ENCODE measurements around the gene TMPRSS7.
A peak's percentile ranks its signal among the peaks of the same experiment; 100 is the strongest.
"Not testable (repeated sequence)": the region's sequence is repeated elsewhere in the genome, so short reads cannot be mapped to it uniquely, and the experiment has no call there.

TMPRSS7 gene

GRCh38 chr3:112013058-112013783 lies 21.3 kb upstream of the TMPRSS7 start:
- Histone ChIP-seq H3K4me3 (ENCODE audit: low read length) (no peak overlapping the region), H3K4me1 (ENCODE audit: control insufficient read depth, insufficient read depth, low read length) (no peaks in the 10 kb centered on the region), H3K4me2 (ENCODE audit: low read length) (peak overlapping the region; percentile 57), H3K9me3 (replicated peaks; ENCODE audit: low read length) (no peaks in the 10 kb centered on the region), H3K9ac (ENCODE audit: low read depth, low read length) (no peak overlapping the region), H3K36me3 (ENCODE audit: insufficient read depth, low read length) (no peaks in the 10 kb centered on the region), H3K27me3 (ENCODE audit: control insufficient read depth, insufficient read depth, low read length) (no peaks in the 10 kb centered on the region)

GRCh38 chr3:112013784-112014143 lies 20.8 kb upstream of the TMPRSS7 start:
- Histone ChIP-seq H3K9ac (ENCODE audit: low read depth, low read length) (no peak overlapping the region), H3K4me1 (ENCODE audit: control insufficient read depth, insufficient read depth, low read length) (no peaks in the 10 kb centered on the region), H3K4me3 (ENCODE audit: low read length) (no peak overlapping the region), H3K4me2 (ENCODE audit: low read length) (peak overlapping the region; percentile 36), H3K36me3 (ENCODE audit: insufficient read depth, low read length) (no peaks in the 10 kb centered on the region), H3K9me3 (replicated peaks; ENCODE audit: low read length) (no peaks in the 10 kb centered on the region), H3K27me3 (ENCODE audit: control insufficient read depth, insufficient read depth, low read length) (no peaks in the 10 kb centered on the region)

DNA sequence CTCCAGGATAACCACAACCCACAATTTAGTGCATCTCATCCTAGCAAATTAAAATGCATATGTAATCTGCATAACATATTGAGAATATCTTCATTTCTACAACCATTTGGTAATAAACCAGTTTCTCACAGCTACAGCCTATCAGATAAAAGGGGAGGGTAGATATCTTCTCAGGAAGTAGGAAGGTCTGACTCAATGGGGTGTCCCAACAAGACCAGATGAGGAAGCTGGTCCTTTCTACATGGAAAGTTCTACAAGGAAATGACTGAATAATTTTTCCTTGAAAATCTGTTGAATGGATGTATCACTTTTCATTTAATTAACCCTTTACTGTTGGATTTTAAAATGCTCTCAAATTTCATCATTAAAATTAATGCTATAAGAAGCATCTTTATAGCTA lies 17.4 kb upstream of the TMPRSS7 start:
- Histone ChIP-seq H3K9ac (ENCODE audit: low read depth, low read length) (no peak overlapping the region), H3K9me3 (replicated peaks; ENCODE audit: low read length) (no peaks in the 10 kb centered on the region), H3K4me3 (ENCODE audit: low read length) (no peak overlapping the region), H3K27me3 (ENCODE audit: control insufficient read depth, insufficient read depth, low read length) (no peaks in the 10 kb centered on the region), H3K4me2 (ENCODE audit: low read length) (no peak overlapping the region), H3K36me3 (ENCODE audit: insufficient read depth, low read length) (no peaks in the 10 kb centered on the region), H3K4me1 (ENCODE audit: control insufficient read depth, insufficient read depth, low read length) (no peaks in the 10 kb centered on the region)

GRCh38 chr3:112018712-112019111 lies 15.8 kb upstream of the TMPRSS7 start:
- H3K4me2 ChIP-seq (ENCODE audit: low read length): no peak overlapping the region

GRCh38 chr3:112019716-112020115 lies 14.8 kb upstream of the TMPRSS7 start:
- H3K9ac ChIP-seq (ENCODE audit: low read depth, low read length): no peak overlapping the region
- H3K9me3 ChIP-seq (replicated peaks; ENCODE audit: low read length): no peaks in the 10 kb centered on the region
- H3K4me2 ChIP-seq (ENCODE audit: low read length): no peak overlapping the region
- no peaks in the 10 kb centered on the region for H3K36me3 ChIP-seq (ENCODE audit: insufficient read depth, low read length)
- no peaks in the 10 kb centered on the region for H3K4me1 ChIP-seq (ENCODE audit: control insufficient read depth, insufficient read depth, low read length)
- no peak overlapping the region for H3K4me3 ChIP-seq (ENCODE audit: low read length)
- H3K27me3 ChIP-seq (ENCODE audit: control insufficient read depth, insufficient read depth, low read length): no peaks in the 10 kb centered on the region

More at GRCh38 chr3:112018712-112019111, 15.8 kb upstream of the TMPRSS7 start:
- H3K27me3 ChIP-seq (ENCODE audit: control insufficient read depth, insufficient read depth, low read length): no peaks in the 10 kb centered on the region
- no peaks in the 10 kb centered on the region for H3K36me3 ChIP-seq (ENCODE audit: insufficient read depth, low read length)
- no peaks in the 10 kb centered on the region for H3K4me1 ChIP-seq (ENCODE audit: control insufficient read depth, insufficient read depth, low read length)
- H3K9me3 ChIP-seq (replicated peaks; ENCODE audit: low read length): no peaks in the 10 kb centered on the region
- H3K9ac ChIP-seq (ENCODE audit: low read depth, low read length): no peak overlapping the region
- no peak overlapping the region for H3K4me3 ChIP-seq (ENCODE audit: low read length)

- no peaks in the 10 kb centered on the region for H3K27me3 ChIP-seq (ENCODE audit: control insufficient read depth, insufficient read depth, low read length)
- no peak overlapping the region for H3K9ac ChIP-seq (ENCODE audit: low read depth, low read length)
- no peaks in the 10 kb centered on the region for H3K9me3 ChIP-seq (replicated peaks; ENCODE audit: low read length)
- H3K36me3 ChIP-seq (ENCODE audit: insufficient read depth, low read length): no peaks in the 10 kb centered on the region
- H3K4me1 ChIP-seq (ENCODE audit: control insufficient read depth, insufficient read depth, low read length): no peaks in the 10 kb centered on the region
- H3K4me2 ChIP-seq (ENCODE audit: low read length): no peak overlapping the region
- no peak overlapping the region for H3K4me3 ChIP-seq (ENCODE audit: low read length)
These were observed 13.9 kb upstream of the TMPRSS7 start for GRCh38 chr3:112020674-112021085.

GRCh38 chr3:112027142-112027541 lies 7.4 kb upstream of the TMPRSS7 start:
- no peak overlapping the region for H3K4me2 ChIP-seq (ENCODE audit: low read length)
- no peak overlapping the region for H3K4me3 ChIP-seq (ENCODE audit: low read length)
- no peak overlapping the region for H3K9ac ChIP-seq (ENCODE audit: low read depth, low read length)
- no peaks in the 10 kb centered on the region for H3K9me3 ChIP-seq (replicated peaks; ENCODE audit: low read length)
- no peaks in the 10 kb centered on the region for H3K4me1 ChIP-seq (ENCODE audit: control insufficient read depth, insufficient read depth, low read length)
- H3K36me3 ChIP-seq (ENCODE audit: insufficient read depth, low read length): no peaks in the 10 kb centered on the region
- H3K27me3 ChIP-seq (ENCODE audit: control insufficient read depth, insufficient read depth, low read length): no peaks in the 10 kb centered on the region

GRCh38 chr3:112027826-112028225 lies 6.7 kb upstream of the TMPRSS7 start:
- no peaks in the 10 kb centered on the region for H3K4me1 ChIP-seq (ENCODE audit: control insufficient read depth, insufficient read depth, low read length)
- H3K36me3 ChIP-seq (ENCODE audit: insufficient read depth, low read length): no peaks in the 10 kb centered on the region
- H3K9me3 ChIP-seq (replicated peaks; ENCODE audit: low read length): no peaks in the 10 kb centered on the region
- H3K9ac ChIP-seq (ENCODE audit: low read depth, low read length): no peak overlapping the region
- H3K27me3 ChIP-seq (ENCODE audit: control insufficient read depth, insufficient read depth, low read length): no peaks in the 10 kb centered on the region
- no peak overlapping the region for H3K4me3 ChIP-seq (ENCODE audit: low read length)
- H3K4me2 ChIP-seq (ENCODE audit: low read length): no peak overlapping the region

GRCh38 chr3:112030901-112031300 lies 3.6 kb upstream of the TMPRSS7 start:
- H3K4me3 ChIP-seq (ENCODE audit: low read length): no peak overlapping the region
- no peaks in the 10 kb centered on the region for H3K27me3 ChIP-seq (ENCODE audit: control insufficient read depth, insufficient read depth, low read length)
- H3K36me3 ChIP-seq (ENCODE audit: insufficient read depth, low read length): no peaks in the 10 kb centered on the region
- no peak overlapping the region for H3K4me2 ChIP-seq (ENCODE audit: low read length)
- no peak overlapping the region for H3K9ac ChIP-seq (ENCODE audit: low read depth, low read length)
- H3K4me1 ChIP-seq (ENCODE audit: control insufficient read depth, insufficient read depth, low read length): no peaks in the 10 kb centered on the region
- no peaks in the 10 kb centered on the region for H3K9me3 ChIP-seq (replicated peaks; ENCODE audit: low read length)

GRCh38 chr3:112032098-112032731 lies 2.3 kb upstream of the TMPRSS7 start:
- no peaks in the 10 kb centered on the region for H3K36me3 ChIP-seq (ENCODE audit: insufficient read depth, low read length)

DNA sequence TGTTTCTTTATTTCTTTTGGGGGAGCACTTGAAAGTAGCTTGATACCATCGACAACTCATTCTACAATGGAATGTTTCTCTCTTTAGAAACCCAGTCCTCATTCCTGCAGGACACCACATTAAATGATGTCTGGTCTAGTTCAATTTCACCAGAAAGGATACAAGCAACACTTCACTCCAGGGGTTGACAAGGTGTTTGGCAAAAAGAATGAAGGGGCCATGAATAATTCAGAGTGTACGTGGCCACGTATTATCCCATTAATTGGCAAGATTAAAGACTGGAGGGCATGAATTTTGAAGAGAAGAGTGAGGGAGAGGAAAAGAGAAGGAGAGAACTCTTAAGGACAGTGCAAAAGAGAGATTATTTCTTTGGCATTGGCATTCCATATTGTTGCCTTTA lies 705 bp downstream of the TMPRSS7 start:
- Histone ChIP-seq H3K9me3 (replicated peaks; ENCODE audit: low read length) (no peaks in the 10 kb centered on the region), H3K4me3 (ENCODE audit: low read length) (no peak overlapping the region), H3K9ac (ENCODE audit: low read depth, low read length) (no peak overlapping the region), H3K27me3 (ENCODE audit: control insufficient read depth, insufficient read depth, low read length) (no peaks in the 10 kb centered on the region), H3K36me3 (ENCODE audit: insufficient read depth, low read length) (no peaks in the 10 kb centered on the region), H3K4me2 (ENCODE audit: low read length) (no peak overlapping the region), H3K4me1 (ENCODE audit: control insufficient read depth, insufficient read depth, low read length) (peaks cover 9% of the 10 kb centered on the region)

More at GRCh38 chr3:112032098-112032731, 2.3 kb upstream of the TMPRSS7 start:
- Histone ChIP-seq H3K27me3 (ENCODE audit: control insufficient read depth, insufficient read depth, low read length) (no peaks in the 10 kb centered on the region), H3K4me1 (ENCODE audit: control insufficient read depth, insufficient read depth, low read length) (no peaks in the 10 kb centered on the region), H3K4me3 (ENCODE audit: low read length) (no peak overlapping the region), H3K4me2 (ENCODE audit: low read length) (no peak overlapping the region), H3K9me3 (replicated peaks; ENCODE audit: low read length) (no peaks in the 10 kb centered on the region), H3K9ac (ENCODE audit: low read depth, low read length) (no peak overlapping the region)

- not testable (repeated sequence) for H3K9ac ChIP-seq (ENCODE audit: low read depth, low read length); H3K4me2 ChIP-seq (ENCODE audit: low read length); H3K27me3 ChIP-seq (ENCODE audit: control insufficient read depth, insufficient read depth, low read length)
These were observed 2.7 kb downstream of the TMPRSS7 start for GRCh38 chr3:112037194-112037593.

More at GRCh38 chr3:112037194-112037593, 2.7 kb downstream of the TMPRSS7 start:
- not testable (repeated sequence) for H3K4me3 ChIP-seq (ENCODE audit: low read length); H3K36me3 ChIP-seq (ENCODE audit: insufficient read depth, low read length); H3K4me1 ChIP-seq (ENCODE audit: control insufficient read depth, insufficient read depth, low read length); H3K9me3 ChIP-seq (replicated peaks; ENCODE audit: low read length)
